Amniotic epithelial cell (primary cell): ENCODE data around the gene RHOT2.

Experiments used
- DNase-seq: peaks from one replicate; pipeline ENCODE4 v3.0.0-alpha.2; 2010; ENCODE audit warnings: low read depth

The RHOT2 gene

DNA sequence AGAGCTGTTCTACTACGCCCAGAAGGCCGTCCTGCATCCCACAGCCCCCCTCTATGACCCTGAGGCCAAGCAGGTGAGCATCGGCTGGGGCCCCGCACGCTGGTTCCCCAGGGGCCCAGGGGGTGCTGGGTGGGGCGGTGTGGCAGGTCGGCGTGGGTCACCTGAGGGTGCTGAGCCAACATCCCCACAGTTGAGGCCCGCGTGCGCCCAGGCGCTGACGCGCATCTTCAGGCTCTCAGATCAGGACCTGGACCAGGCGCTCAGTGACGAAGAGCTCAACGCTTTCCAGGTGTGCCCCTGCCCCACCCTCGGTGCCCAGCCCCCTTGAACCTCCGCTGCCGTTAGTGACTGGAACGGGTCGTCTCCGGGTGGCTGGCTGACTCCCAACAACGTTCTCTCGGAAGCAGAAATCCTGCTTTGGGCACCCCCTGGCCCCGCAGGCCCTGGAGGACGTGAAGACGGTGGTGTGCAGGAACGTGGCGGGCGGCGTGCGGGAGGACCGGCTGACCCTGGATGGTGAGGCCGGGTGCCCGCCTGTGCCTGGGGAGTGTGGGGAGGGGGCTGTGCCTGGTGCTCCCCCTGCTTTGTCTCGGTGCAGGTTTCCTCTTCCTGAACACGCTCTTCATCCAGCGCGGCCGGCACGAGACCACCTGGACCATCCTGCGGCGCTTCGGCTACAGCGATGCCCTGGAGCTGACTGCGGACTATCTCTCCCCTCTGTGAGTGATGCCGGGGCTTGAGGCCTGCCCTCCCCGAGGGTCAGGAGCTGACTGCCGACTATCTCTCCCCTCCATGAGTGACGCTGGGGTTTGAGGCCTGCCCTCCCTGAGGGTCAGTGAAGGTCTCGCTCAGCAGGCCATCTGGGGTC is 2.8 kb downstream of the RHOT2 start:
- DNase-seq, result no peak

DNA sequence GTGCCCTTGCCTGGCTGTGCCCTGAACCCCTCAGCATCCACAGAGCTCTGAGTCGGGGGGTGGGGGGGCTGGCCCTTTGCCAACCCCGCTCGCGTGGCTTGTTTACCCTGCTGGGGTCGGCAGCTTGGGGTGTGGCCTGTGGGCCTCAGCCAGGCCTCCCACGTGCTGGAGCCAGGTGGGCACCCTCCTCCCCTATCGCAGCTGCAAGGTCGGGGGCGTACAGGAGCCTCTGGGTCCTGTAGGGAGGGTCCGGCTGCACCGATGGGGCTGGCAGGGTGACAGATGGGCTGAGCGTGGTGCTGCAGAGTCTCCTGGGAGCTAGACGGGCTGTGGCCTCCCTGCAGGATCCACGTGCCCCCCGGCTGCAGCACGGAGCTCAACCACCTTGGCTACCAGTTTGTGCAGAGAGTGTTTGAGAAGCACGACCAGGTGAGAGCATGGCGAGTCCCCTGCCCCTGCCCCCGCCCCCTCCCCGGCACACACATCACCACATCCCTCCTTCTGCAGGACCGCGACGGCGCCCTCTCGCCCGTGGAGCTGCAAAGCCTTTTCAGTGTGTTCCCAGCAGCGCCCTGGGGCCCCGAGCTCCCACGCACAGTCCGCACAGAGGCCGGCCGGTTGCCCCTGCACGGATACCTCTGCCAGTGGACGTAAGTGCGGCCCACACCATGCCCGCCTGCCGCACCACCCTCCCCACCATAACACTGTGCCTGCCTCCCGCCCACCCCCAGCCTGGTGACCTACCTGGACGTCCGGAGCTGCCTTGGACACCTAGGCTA is 3.6 kb downstream of the RHOT2 start:
- no peak for DNase-seq

GRCh38 chr16:672371-672770 is 4.4 kb downstream of the RHOT2 start:
- DNase-seq, result no peak

DNA sequence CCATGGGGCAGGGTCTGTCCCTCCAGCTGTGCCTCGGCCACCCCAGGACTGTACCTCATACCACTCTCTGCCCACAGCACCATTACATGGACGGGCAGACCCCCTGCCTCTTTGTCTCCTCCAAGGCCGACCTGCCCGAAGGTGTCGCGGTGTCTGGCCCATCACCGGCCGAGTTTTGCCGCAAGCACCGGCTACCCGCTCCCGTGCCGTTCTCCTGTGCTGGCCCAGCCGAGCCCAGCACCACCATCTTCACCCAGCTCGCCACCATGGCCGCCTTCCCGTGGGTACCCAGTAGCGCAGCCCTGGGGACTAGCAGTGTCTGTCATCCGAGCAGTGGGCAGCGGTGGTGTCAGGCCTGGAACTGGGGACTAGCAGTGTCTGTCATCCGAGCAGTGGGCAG is 4.9 kb downstream of the RHOT2 start:
- no peak for DNase-seq

- DNase-seq, result no peak
Observed at GRCh38 chr16:673399-673991, 5.6 kb downstream of the RHOT2 start.

DNA sequence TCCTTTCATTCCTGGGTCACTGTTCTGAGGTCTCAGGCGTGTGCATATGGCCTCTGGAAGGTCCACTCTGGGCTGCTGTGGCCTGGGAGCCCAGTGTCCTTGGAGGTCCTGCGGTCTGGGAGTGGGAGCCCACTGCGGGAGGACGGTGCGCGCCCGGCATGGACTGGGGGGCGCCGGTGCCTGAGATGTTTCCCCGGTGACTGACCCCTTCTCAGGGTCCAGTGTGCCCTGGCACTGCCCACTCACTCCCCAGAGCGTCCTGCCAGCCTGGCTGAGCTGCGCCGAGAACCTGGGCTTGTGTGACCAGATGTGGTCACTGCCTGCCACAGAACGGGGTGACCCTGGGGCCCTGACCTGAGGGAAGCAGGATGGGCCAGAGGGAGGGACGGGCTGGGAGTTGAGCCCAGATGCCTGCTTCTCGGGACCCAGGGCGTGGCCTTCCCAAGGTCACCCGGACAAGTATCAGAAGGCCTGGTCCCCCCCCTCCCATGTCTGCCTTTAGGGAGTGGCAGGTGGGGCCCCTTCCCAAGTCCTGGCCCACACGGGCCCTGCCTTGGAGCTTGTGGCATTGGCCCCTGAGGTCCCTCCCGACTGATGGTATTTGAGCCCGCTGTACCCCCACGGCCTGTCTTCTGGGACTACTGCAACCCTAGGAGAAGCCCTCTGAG is 6.4 kb downstream of the RHOT2 start:
- no peak for DNase-seq

DNA sequence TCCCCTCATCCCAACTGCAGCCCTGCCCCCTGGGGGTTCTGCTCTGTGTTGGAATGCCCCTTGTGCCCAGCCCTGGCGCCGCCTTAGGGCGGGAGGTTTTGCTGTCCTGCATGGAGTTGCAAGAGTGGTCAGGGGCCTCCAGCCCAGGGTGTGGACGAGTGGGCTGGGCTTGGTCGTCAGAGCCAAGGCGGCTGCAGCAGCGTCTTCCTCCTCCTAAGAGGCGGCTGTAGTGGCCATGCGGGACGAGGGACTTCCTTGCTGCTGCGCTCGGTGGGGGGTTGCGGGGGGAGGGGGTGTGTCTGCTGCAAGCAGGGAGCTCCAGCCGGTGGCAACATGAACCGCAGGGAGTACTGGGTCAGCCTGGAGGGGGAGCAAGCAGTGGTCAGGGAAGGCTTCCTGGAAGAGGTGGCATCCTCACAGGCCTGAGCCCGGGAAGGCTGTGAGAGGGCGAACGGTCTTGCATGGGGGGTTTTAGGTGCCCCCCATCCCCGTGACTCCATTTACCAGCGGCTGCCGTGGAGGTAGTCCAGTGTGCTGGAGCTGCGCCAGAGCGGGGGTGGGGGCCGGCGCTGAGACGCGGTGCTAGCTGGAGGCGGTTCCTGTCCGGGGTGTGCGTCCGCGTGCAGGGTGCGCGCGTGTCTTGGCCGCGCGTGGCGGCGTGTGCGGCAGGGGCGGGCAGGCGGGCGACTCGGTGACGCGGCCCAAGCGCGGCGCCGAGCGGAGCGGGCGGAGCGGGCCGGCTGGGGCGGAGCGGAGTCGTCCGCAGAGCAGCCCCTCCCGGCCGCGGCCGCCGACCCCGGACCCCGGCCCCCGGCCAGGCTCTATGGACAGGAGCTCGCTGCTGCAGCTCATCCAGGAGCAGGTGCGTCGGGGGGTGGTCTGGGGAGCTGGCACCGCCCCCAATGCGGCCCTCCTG is 7.3 kb downstream of the RHOT2 start, which contains the start of gene RHBDL1:
RHBDL1 (plus strand) TSS at position 704 of the 916 bp plus-strand sequence; CDS start at position 824, 120 bp downstream.
- DNase-seq, result peak; percentile 55

DNA sequence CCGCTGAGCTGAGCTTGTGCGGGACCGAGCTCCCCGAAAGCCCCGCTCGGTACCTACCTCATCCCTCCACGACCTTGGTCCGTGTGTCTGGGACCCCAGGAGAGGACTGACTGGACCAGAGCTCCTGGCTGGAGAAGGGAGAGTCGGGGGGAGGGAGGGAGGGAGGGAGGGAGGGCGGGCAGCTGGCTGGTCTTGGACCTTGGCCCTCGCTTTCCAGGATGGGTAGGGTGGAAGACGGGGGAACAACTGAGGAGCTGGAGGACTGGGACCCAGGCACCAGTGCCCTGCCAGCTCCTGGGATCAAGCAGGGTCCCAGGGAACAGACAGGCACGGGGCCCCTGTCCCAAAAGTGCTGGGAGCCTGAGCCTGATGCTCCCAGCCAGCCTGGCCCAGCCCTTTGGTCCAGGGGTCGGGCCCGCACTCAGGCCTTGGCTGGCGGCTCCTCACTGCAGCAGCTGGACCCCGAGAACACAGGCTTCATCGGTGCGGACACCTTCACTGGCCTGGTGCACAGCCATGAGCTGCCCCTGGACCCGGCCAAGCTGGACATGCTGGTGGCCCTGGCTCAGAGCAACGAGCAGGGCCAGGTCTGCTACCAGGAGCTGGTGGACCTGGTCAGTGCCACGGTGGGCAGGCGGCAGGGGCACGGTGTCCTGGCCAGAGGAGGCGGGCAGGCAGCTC is 8.1 kb downstream of the RHOT2 start:
- DNase-seq, result no peak

DNA sequence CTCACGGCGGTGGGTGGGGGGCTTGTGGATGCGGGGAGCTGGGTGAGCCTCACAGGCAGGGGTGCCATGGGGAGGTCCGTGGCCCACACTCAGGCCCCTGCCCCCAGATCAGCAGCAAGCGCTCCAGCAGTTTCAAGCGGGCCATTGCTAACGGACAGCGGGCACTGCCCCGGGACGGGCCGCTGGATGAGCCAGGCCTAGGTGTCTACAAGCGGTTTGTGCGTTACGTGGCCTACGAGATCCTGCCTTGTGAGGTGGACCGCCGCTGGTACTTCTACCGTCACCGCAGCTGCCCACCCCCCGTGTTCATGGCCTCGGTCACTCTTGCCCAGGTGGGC is 8.6 kb downstream of the RHOT2 start:
- no peak for DNase-seq

DNA sequence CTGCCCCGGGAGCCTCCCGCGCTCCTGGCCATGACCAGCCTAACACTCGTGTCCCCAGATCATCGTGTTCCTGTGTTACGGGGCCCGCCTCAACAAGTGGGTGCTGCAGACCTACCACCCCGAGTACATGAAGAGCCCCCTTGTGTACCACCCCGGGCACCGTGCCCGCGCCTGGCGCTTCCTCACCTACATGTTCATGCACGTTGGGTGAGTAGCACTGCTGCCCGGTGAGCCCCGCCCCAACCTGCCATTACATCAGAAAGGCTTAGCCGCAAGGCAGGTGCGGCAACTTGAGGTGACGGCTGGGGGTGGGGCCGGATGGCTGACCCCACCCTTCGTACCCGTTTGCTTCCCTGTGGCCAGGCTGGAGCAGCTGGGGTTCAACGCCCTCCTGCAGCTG is 9.0 kb downstream of the RHOT2 start:
- no peak for DNase-seq

DNA sequence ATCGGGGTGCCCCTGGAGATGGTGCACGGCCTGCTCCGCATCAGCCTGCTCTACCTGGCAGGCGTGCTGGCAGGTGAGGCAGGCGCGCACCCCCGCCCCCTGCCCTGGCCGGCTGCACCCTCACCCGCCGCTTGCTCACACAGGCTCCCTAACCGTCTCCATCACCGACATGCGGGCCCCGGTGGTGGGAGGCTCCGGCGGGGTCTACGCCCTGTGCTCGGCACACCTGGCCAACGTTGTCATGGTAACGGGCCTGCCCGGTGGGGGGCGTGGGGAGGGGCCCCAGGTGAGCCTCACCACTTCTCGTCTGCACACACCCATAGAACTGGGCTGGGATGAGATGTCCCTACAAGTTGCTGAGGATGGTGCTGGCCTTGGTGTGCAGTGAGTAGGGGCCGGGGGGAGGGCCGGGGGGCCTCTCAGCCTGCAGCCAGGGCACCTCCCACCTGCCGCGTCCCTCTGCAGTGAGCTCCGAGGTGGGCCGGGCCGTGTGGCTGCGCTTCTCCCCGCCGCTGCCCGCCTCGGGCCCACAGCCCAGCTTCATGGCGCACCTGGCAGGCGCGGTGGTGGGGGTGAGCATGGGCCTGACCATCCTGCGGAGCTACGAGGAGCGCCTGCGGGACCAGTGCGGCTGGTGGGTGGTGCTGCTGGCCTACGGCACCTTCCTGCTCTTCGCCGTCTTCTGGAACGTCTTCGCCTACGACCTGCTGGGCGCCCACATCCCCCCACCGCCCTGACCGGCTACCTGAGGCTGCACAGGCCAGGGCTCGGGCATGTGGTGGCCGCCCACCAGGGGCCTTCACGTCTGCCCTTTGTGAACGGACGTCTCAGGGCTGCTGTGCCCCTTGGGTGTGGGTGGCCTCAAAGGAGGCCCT is 9.6 kb downstream of the RHOT2 start:
- no peak for DNase-seq

DNA sequence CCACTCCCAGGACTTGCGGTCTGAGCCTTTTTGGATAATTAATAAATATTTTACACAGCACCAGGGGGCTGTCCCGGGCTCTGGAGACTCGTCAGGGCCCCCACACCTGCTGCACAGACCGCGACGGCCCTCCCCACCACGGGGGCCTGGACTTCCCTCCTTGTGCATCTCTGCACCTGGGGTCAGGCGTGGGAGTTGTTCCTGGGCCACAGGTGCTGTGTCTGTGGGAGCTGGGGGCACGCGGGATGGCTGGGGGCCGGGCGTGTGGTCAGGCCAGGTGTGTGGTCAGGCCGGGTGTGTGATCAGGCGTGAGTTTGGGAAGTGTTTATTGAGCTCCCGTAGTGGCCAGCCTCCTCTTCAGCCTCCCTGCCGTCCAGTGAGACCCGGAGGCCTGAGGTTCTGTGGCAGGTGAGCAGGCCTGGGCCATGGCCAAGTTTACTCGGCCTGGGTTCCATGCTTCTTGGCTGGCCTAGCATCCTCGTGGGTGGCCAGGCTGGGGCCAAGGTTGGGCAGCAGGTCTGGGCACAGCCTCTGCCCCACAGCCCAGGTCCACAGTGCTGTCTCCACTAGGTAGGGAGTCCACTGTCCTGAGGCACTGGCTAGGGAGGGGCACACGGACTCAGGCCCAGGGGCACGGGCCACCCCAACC is 10.4 kb downstream of the RHOT2 start:
- no peak for DNase-seq

GRCh38 chr16:678858-679813 is 11.2 kb downstream of the RHOT2 start:
- DNase-seq, result peak; percentile 40

GRCh38 chr16:679814-680624 is 12.1 kb downstream of the RHOT2 start, which contains the start of gene STUB1:
STUB1 (plus strand) TSS chr16:680410; CDS start chr16:680526, 116 bp downstream.
- peak; percentile 72 for DNase-seq

DNA sequence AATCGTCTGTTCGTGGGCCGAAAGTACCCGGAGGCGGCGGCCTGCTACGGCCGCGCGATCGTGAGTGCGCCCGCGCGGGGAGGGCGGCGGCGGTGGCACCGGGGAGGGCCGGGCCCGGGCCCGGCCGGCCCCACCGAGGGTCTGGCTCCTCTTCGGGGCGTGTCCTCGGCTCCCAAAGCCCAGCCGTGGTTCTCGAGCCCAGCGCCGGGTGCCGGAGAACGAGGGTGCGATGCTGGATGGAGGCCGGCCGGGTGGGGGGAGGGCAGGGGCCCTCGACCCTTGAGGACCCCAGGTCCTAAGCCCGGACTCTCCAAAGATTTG is 12.7 kb downstream of the RHOT2 start:
- DNase-seq, result no peak

DNA sequence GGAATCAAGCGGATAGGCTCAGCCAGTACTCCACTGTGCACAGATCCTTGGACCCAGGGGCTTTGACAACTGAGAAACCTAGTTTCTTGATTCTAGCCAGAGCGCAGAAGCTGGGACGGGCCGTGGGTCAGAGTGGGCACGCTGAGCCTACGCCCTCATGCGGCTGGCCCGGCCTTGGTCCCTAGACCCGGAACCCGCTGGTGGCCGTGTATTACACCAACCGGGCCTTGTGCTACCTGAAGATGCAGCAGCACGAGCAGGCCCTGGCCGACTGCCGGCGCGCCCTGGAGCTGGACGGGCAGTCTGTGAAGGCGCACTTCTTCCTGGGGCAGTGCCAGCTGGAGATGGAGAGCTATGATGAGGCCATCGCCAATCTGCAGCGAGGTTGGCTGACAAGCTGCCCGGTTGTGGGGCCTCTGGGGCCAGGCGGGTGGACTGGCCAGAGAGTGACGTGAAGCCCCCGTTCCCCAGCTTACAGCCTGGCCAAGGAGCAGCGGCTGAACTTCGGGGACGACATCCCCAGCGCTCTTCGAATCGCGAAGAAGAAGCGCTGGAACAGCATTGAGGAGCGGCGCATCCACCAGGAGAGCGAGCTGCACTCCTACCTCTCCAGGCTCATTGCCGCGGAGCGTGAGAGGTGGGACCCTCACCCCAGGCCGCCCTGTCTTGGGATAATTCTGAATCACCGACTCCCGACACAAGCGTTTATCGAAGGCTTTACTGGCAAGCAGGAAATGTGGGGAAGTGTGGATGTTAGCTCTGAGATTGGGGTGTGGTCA is 13.2 kb downstream of the RHOT2 start:
- DNase-seq, result peak; percentile 36
